Measurements from ENCODE around the gene GNL1.

The GNL1 gene

GRCh38 chr6:30570263-30570662, 14.0 kb upstream of the GNL1 start:
- DNase-seq = no peak

GRCh38 chr6:30568245-30568644, 12.0 kb upstream of the GNL1 start:
- no peak for DNase-seq

- no peak for DNase-seq
These were observed 9.5 kb upstream of the GNL1 start for GRCh38 chr6:30565772-30566171.

- DNase-seq = no peak
These were observed 7.8 kb upstream of the GNL1 start for GRCh38 chr6:30564114-30564513.

GRCh38 chr6:30562470-30563425, 6.5 kb upstream of the GNL1 start:
- no peak for DNase-seq

GRCh38 chr6:30560930-30561329, 4.6 kb upstream of the GNL1 start:
- DNase-seq = no peak

- no peak for DNase-seq
These were observed 1.3 kb upstream of the GNL1 start for GRCh38 chr6:30557683-30557981.

- DNase-seq = peak; percentile 92
These were observed 805 bp upstream of the GNL1 start, which contains the start of gene PRR3 for GRCh38 chr6:30556906-30557682. TSS of gene PRR3 (plus strand) at chr6:30557295. CDS start at chr6:30557345, 50 bp downstream.

- DNase-seq = no peak
These were observed 548 bp downstream of the GNL1 start for GRCh38 chr6:30555816-30556065.

- no peak for DNase-seq
These were observed 1.1 kb downstream of the GNL1 start for GRCh38 chr6:30554962-30555815.

- DNase-seq = no peak
These were observed 1.9 kb downstream of the GNL1 start for GRCh38 chr6:30554404-30554803.

GRCh38 chr6:30548375-30548774, 7.9 kb downstream of the GNL1 start:
- no peak for DNase-seq

- DNase-seq = no peak
These were observed 8.8 kb downstream of the GNL1 start for GRCh38 chr6:30547454-30547853.

- no peak for DNase-seq
These were observed 11.5 kb downstream of the GNL1 start for GRCh38 chr6:30544666-30545272.

- DNase-seq = no peak
These were observed 12.5 kb downstream of the GNL1 start for GRCh38 chr6:30543821-30544220.

- DNase-seq = no peak
These were observed 13.4 kb downstream of the GNL1 start for GRCh38 chr6:30542915-30543314.

GRCh38 chr6:30542404-30542725, 13.9 kb downstream of the GNL1 start:
- no peak for DNase-seq

GRCh38 chr6:30541515-30542403, 14.5 kb downstream of the GNL1 start:
- DNase-seq = peak; percentile 79

GRCh38 chr6:30537931-30538330, 18.4 kb downstream of the GNL1 start:
- no peak for DNase-seq

GRCh38 chr6:30533460-30534294, 22.6 kb downstream of the GNL1 start:
- DNase-seq = no peak

GRCh38 chr6:30530014-30530413, 26.3 kb downstream of the GNL1 start:
- no peak for DNase-seq
